Heart left ventricle (tissue), 13 donors: ENCODE measurements around the gene TTLL11.

Experiments used
- CTCF ChIP-seq, 12 donors: fragments of 200-600 bp; sonication (generic) in 4 of 12; IDR thresholded peaks; one replicate each; pipeline versions ENCODE4 v1.5.0 to v1.8.0; 2018 to 2022; ENCODE audit warnings: antibody characterized with exemption in 12 of 12, mild to moderate bottlenecking in 5 of 12
- POLR2A ChIP-seq, 2 donors: fragments of 450-650 bp; IDR thresholded peaks; one replicate each; pipeline ENCODE4 v1.6.1; 2017; ENCODE audit warnings: antibody characterized with exemption in 2 of 2, mild to moderate bottlenecking in 2 of 2, moderate library complexity in 2 of 2
- donor health status: ischemic (EF 13 %, LVEDD 7.1; RV severe dilation, severe dysfunction).
- donor health status: DM: no; HTN: yes; CAD: no.
- donor health status: DM: no; HTN: no; CAD: no.
- donor health status: ischemic (EF 25% LVEDD 6.9; RV normal size, moderate dysfunction).
- donor health status: ischemic (EF 25% LVEDD 5.7; RV mildly dilated, moderate dysfunction).
- donor health status: ischemic (EF 35%, LVEDD 5.7; RV mildly dilated, moderate dysfunction).
- donor health status: nonischemic (EF 11% LVEDD 7.7; RV severe dilation, severe dysfunction).
- donor health status: DM: yes; HTN: yes; CAD: no.
- donor health status: PGD.
- donor health status: ischemic (EF 29% LVEDD 5.4; RV normal size, mild dysfunction).
- donor health status: nonischemic (EF 23%, LVEDD 6.1; RV moderate dilation, normal function).

- TF ChIP-seq CTCF (IDR thresholded peaks at IDR 0.05) (no peak), POLR2A (IDR thresholded peaks at IDR 0.05) (no peak)
These were observed 279.4 kb downstream of the TTLL11 start for GRCh38 chr9:121813519-121814210.
